ENCODE measurements around the gene TBC1D14.
A peak's percentile ranks its signal among the peaks of the same experiment; 100 is the strongest.
"Not testable (repeated sequence)": the region's sequence is repeated elsewhere in the genome, so short reads cannot be mapped to it uniquely, and the experiment has no call there.

Gene TBC1D14

DNA sequence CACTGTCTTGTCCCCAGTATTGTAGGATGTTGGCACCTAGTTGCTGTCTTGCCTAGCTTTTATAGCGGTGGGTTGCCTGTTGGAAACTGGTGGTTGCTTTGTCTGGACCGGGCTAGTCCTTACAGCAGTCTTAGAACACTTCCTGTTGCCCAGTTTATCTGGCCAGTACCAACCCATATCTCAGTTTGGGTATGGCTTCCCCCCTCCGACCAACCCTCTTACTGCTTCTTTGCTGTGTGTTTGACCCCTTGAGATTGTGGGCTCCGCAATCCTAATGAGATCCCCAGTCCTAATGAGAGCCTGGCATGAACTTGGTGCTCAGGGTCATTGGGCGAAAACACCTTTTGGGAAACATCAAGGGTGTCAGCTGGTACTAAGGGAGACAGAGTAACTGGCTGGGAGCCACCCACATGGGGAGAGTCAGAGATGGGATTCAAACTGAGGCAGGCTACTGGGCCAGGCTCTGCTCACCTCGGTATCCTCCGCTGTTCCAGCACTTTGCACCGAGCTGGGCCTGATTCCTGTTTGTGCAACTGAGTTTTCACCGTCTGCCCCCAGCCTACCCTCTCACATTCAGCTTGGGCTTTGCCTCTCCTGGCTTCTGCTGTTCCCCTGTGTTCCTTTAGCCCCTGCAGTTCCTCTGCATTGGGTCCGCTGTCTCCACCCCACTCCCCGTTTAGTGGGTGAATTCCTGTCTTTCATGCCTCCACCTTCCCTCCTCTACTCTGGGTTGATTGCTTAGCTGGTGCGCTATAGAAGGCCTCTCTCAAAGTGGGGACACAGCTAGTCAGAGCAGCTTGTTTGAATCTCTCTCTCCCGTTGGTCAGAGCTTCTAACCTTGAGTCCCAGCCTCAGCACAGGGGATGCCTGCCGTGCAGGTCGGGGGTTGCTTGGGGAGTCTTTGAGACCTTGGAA, 1.6 kb downstream of the TBC1D14 start:
- DNase-seq = no peak

- not testable (repeated sequence) for DNase-seq
These were observed 2.3 kb downstream of the TBC1D14 start for GRCh38 chr4:6911917-6912316.

DNA sequence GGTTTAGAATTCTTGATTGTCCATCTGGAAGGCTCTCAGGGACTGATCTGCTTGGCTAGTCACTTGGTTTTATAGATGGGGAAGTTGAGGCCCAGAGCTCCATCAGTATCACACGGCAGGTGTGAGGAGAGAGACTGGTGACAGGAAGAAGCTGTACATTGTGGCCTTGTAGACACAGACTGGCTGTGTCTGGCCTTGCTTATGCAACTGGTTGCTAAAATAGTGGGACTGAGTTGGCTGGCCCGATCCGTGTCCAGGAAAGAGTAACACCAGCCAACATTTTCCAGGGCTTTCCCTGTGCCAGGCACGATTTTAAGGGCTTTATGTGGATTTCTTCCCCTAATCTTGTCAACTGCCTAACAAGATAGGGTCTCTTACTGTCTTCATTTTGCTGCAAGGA, 2.8 kb downstream of the TBC1D14 start:
- no peak for DNase-seq

DNA sequence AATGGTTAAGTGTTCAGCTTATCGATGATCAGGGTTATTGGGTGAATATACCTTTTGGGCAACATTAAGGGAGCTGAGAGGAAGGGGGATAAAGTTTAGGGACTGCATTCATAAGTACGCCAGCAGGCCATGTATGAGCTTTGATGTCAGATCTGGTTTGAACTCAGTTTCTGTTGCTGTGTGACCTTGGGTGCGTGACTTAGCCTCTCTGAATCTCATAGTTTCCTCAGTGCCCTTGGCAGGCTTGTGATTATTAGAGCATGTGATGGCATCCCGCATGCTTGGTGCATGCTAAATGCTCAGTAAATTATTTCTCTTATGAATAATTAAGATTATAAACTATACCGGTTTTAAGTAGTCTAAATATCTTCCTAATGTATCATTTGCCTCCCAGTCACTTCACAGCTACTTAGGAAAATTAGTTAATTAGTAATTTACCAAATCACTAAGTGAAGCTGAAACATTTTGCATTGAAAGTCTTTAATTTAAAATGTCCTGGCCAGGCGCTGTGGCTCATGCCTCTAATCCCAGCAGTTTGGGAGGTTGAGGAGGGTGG, 3.8 kb downstream of the TBC1D14 start:
- no peak for DNase-seq

GRCh38 chr4:6914448-6914847, 4.8 kb downstream of the TBC1D14 start:
- DNase-seq = no peak

- no peak for DNase-seq
These were observed 5.7 kb downstream of the TBC1D14 start for GRCh38 chr4:6915041-6916005.

DNA sequence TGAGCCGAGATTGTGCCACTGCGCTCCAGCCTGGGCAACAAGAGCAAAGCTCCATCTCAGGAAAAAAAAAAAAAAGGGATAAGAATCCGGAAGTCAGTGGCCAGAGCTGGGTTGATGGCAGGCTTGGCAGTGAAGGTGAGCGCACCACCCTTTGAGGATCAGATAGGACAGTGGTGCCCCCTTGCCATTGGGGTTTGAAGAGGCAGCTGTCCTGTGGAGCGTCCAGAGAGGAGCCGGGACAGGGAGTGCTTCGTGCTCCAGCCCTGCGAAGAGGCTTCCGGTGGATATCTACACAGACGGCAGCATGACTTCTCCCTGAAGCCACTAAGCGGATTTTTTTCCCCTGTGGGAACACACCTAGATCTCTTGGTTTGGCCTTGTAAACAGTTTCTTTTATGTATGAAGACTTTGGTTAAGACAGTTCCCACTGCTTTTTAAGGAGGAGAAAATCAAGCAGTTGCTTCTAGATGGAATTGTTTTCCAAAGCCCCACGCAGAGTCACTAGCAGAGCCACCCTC, 6.5 kb downstream of the TBC1D14 start:
- DNase-seq = no peak

GRCh38 chr4:6916587-6917460, 7.2 kb downstream of the TBC1D14 start:
- no peak for DNase-seq

DNA sequence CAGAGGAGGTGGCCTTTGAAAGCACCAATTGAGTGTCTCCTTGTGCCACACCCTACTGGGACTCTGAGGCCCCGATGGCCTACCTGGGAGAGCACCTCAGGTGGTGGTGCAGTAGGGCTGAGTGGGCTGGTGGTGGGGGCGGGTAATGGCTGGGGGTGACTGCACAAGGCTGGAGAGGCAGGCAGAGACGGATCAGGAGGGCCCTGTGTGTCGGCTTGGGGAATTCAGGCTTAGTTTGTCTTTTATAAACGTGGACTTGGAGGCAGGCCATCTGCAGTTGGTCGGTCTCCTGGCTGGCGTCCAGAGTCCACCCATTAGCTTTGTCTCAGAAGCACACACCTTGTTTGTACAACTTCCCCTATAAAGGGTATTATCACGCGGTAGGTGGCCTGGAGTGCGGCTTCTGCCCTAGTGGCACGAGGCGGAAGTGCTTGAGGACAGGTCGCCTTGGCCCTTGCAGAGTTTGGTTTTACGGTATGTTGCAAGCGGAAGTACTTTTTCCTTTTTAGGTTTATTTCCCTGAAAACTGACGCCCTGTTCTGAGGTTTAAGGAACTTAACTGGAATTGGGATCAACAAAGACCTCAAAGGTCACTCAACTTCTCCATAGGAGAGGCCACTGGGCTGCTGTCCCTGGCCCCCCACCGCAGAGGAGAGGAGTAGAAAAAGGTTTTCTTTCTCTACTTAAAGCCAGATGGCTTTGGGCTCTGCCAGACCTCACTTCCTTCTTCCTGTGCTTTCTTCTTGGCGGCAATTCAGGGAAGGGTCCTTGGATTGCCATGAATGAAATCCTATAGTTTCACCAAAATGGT, 8.0 kb downstream of the TBC1D14 start:
- peak; percentile 93 for DNase-seq

GRCh38 chr4:6918338-6918737, 8.7 kb downstream of the TBC1D14 start:
- no peak for DNase-seq

DNA sequence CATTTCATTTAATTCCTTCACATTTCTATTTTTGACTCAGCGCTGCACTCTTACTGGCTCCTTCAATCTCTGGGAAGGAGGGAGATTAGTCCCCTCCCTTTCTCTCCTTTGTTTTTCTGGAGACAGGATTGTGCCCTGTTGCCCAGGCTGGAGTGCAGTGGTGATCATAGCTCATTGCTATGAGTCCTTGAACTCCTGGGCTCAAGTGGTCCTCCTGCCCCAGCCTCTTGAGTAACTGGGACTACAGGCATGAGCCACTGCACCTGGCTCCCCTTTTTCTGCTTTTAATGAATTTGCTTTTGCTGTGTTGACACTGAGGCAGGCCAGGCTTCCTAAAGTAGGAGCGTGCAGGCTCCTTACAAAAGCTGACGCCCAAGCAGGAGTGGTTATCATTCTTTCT, 10.5 kb downstream of the TBC1D14 start:
- DNase-seq = no peak

GRCh38 chr4:6923507-6923906, 13.9 kb downstream of the TBC1D14 start:
- DNase-seq = no peak

- no peak for DNase-seq
These were observed 14.7 kb downstream of the TBC1D14 start for GRCh38 chr4:6924361-6924779.

DNA sequence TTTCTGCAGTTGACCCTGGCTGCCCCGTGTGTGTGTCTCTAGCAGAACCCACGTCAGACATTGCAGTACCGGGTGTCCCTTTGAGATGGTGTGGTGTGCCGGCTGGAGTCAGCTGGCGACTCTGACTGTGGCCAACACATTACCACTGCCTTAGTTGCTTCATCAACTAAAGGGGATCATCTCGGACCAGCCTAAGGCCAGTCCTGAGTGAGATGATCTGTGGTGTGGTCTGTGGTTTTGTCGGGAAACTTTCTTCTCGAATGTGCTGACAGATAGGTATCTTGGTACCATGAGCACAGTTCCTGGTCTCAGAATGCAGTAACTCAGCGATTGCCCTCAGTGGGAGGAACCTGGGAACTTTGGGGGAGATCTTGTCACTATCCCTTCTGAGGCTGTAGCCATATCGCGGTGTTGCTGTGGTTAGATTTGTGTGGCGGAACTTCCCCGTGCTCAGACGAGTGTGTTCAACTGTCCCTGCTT, 15.8 kb downstream of the TBC1D14 start:
- no peak for DNase-seq

DNA sequence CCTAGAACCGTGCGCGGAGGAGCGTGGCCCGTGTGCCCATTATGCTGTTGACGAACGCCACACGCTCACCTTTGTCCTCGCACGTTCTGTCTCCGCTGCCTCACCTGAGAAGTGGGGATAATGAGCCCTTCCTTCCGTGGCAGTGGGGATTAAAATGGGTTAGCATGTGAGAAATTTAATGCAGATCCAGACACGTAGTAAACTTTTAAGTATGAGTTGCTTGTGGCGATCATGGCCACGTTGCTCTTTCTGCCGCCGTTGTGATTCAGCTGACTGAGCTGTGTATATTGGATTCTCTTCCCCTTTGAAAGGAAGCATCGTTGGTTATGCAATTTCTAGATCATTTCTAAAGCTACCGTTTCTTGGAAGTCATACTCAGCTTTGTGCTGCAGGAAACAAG, 16.5 kb downstream of the TBC1D14 start:
- no peak for DNase-seq

DNA sequence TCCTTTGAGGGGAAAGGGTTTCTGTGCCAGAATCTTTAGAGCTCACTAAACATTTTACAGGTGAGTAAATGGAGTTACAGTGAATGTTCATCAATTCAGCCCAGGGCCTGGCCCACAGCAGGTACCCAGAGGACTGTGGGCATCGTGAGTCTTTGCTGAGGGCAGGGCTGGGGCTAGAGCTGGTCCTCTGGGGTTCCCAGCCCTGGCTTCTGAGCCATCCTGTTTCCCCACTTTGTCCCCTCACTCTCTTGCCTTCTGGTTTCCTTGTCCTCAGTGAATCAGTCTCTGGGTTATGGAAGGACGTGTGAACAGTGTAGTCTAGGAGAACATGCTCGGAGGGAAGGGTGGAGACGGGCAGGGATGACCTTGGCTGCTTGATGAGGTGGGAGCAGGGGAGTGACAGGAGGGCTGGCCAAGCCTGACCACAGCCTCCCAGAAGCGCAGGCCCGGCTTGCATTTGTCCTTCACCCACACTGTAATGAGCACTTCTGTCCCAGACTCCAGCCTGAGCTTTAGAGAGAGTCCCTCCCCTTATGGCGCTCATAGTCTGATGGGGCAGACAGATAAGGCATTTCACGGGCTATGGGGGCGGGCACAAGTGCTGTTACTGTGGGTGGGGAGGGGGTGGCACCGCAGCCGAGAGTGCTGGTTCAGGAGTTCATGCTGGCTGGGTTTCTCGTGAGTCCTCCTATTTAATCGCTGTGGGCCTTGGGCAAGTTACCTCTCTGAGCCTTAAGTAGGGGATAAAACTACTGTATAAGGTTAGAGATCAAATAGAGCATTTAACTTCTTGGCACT, 17.3 kb downstream of the TBC1D14 start:
- no peak for DNase-seq

DNA sequence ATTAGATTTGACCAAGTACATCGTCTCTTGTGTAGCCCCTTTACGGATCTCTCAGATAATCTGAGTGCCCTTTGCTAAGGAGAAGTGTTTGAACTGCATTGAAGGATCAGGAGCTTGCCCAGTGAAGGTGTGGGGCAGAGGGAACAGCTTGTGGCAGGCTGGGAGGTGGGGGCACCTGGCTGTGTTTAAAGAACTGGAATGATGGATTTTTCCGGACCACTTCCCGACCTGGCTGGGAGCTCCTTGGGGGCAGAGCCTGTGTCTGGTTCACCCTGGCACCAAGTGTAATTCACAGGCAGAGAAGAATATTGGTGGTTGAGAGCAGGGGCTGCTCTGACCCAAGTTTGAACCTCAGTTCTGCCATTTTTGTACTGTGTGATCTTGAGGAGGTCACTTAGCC, 18.5 kb downstream of the TBC1D14 start:
- no peak for DNase-seq

- DNase-seq = no peak
These were observed 19.7 kb downstream of the TBC1D14 start for GRCh38 chr4:6929339-6929811.

- DNase-seq = no peak
These were observed 20.3 kb downstream of the TBC1D14 start for GRCh38 chr4:6929812-6930464.

Data from RPMI8226 (cell line).